Measurements from ENCODE around the gene BLTP3A.
"Not testable (repeated sequence)": the region's sequence is repeated elsewhere in the genome, so short reads cannot be mapped to it uniquely, and the experiment has no call there.

BLTP3A gene

DNA sequence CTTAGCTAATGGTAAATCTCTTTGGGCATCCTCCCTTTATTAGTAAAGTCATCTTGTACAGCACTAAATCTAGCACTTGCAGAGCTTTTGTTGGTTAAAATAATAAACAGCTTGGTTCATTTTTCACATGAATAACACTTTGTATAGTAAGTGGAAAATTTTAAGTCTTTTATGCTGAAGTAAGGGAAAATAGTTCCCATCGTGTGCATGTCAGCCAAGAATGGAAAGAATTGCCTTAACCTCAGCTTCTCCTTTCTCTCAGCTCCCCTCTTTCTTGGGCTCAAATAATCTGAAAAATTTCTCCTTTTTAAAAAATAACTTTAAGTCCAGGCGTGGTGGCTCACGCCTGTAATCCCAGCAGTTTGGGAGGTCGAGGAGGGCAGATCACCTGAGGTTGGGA is 18.0 kb upstream of the BLTP3A start:
- TF ChIP-seq ZFX (IDR thresholded peaks at IDR 0.05): no peak
- TF ChIP-seq CTCF (conservative IDR thresholded peaks at IDR 0.05): no peak
- H3K27ac ChIP-seq: no peak overlapping the region

DNA sequence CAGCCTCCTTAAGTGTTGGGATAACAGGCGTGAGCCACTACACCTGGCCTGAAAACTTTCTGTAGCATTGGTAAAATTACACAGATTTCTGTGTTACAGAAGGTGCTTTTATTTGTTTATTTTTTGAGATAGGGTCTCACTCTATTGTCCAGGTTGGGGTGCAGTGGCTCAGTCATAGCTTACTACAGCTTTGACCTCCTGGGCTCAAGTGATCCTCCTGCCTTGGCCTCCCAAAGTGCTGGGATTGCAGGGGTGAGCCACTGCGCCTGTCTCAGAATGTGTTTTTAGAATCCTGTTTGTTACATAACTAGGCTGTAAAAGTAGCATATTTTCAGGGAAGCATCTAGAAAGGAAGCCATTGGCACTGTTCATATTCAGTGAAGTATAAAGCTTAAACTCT is 16.9 kb upstream of the BLTP3A start:
- no peak overlapping the region for H3K27ac ChIP-seq
- TF ChIP-seq ZFX (IDR thresholded peaks at IDR 0.05) (no peak), CTCF (conservative IDR thresholded peaks at IDR 0.05) (no peak)

GRCh38 chr6:34785375-34785774 is 6.5 kb upstream of the BLTP3A start:
- not testable (repeated sequence) for H3K27ac ChIP-seq

DNA sequence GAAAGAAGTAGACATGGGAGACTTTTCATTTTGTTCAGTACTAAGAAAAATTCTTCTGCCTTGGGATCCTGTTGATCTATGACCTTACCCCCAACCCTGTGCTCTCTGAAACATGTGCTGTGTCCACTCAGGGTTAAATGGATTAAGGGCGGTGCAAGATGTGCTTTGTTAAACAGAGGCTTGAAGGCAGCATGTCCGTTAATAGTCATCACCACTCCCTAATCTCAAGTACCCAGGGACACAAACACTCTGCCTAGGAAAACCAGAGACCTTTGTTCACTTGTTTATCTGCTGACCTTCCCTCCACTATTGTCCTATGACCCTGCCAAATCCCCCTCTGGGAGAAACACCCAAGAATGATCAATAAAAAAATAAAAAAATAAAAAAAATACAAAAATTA is 4.7 kb upstream of the BLTP3A start:
- H3K27ac ChIP-seq: not testable (repeated sequence)

GRCh38 chr6:34788111-34788510 is 3.8 kb upstream of the BLTP3A start:
- TF ChIP-seq CTCF (conservative IDR thresholded peaks at IDR 0.05): no peak
- no peak for TF ChIP-seq ZFX (IDR thresholded peaks at IDR 0.05)
- no peak overlapping the region for H3K27ac ChIP-seq

- peak overlapping the region; percentile 92 for H3K27ac ChIP-seq
- TF ChIP-seq ZFX (IDR thresholded peaks at IDR 0.05) (no peak), CTCF (conservative IDR thresholded peaks at IDR 0.05) (peak; percentile 42; the same call in 1 of the 2 replicates)
These were observed 651 bp upstream of the BLTP3A start for GRCh38 chr6:34791164-34791700.

DNA sequence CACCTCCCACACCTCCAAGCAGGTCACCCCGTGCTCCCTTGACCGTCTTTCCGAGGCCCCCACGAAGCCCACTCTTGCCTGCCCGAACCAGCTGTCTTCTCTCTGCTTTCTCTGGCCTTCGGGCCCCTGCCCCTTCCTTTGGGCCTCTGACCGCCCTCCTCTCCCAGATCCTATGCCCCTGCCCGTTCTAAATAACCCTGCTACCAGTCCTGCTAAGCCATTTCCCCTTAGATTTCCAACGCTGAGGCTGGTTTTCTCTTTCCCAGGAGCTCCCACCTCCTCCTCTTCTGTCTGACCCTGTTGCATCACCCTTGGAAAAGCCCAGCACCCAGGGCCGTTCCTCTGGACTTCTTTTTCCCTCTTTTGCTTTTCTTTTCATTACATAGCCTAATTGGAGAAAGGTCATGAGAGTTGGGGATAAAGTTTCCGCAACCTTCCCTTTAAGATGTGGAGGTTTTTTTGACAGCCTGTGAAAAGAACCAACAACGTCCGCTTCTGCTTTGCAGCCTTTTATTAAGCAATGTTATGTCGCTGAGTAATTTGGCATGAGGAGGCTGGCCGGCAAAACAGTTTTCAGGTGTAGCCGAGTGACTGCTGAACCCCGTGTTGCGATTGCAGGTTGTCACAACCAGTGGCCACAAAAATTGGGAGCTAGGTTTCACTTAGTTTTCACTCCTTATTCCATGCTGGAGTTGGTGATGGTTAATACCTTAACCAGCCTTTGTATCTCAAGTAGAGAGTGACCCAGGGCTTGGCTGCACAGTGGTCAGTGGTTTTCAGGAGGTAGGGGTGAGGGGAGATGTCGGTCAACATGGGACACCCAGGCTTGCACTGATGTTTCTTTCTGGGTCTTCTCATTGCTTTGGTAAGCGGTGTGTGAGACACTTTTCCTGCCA is 970 bp downstream of the BLTP3A start:
- TF ChIP-seq ZFX (IDR thresholded peaks at IDR 0.05) (no peak), CTCF (conservative IDR thresholded peaks at IDR 0.05) (no peak)
- peak overlapping the region; percentile 92 for H3K27ac ChIP-seq

- H3K27ac ChIP-seq: no peak overlapping the region
- no peak for TF ChIP-seq ZFX (IDR thresholded peaks at IDR 0.05)
- no peak for TF ChIP-seq CTCF (conservative IDR thresholded peaks at IDR 0.05)
These were observed 2.0 kb downstream of the BLTP3A start for GRCh38 chr6:34793877-34794276.
